Kidney tubule cell (primary cell): Measurements from ENCODE around the gene PHF10.
"Not testable (repeated sequence)": the region's sequence is repeated elsewhere in the genome, so short reads cannot be mapped to it uniquely, and the experiment has no call there.

Source experiments
- DNase-seq: peaks from one replicate; pipeline ENCODE4 v3.0.0-alpha.2; 2018; ENCODE audit warnings: low spot score

Gene PHF10

GRCh38 chr6:169723200-169723909 lies 945 bp downstream of the PHF10 start:
- DNase-seq, result peak; percentile 59

DNA sequence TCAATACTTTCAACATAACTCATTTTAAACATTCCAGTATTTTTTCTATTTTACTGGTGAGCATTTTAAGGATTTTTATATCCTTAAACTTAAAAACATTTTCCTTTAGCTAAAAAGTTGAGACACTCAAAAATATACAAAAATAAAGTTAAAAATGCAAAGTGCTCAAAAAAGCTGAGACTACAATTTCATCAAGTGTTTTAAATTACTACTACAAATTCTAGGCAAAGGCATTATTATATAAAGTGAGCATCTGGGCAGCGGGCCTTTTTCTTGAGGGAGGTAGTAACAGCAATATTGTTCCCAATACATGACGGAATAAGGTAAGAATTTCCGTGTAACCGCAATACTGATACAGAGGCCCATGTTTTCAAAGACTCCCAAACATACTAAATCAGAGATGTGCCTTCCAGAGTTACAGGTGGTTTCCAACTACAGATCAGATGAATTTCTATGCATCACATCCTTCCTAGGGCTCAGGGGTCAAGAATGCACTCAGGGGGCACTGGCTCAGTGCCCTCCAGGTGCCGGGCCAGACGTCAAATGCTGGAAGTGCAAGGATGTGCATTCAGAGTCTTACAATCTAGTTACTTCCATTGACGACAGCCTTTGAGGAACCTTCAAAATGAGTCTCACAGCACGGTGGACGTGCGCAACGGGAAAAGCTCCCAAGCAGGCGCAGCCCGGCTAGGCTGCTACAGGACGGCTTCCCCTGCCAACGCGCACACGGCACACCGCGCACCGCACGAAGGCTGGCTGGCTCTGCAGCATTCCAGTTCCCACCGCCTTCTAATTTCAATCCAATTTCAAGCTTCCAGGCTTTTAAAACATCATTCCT lies 1.7 kb downstream of the PHF10 start:
- DNase-seq, result peak; percentile 89

DNA sequence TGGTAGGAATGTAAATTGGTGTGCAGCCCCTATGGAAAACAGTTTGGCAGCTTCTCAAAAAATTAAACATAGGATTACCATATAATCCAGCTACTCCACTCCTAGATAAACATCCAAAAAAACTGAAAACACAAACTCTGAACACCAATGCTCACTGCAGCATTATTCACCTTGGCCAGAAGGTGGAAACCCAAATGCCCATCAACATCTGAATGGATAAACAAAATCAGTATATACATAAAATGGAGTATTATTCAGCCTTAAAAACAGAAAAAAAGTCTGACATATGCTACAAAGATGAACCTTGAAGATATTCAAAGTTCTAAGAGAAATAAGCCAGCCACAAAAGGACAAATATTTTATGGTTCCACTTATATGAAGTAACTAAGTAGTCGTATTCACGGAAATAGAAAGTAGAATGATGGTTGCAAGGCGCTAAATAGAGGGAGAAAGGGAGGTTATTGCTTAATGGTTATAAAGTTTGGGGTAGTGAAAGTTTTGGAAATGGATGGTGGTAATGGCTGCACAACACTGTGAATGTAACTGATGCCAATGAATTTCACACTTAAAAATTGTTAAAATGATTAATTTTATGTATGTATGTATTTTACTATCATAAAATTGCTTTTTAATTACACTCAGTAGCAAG lies 4.0 kb downstream of the PHF10 start:
- no peak for DNase-seq

GRCh38 chr6:169719117-169719516 lies 5.2 kb downstream of the PHF10 start:
- DNase-seq, result peak; percentile 24

- no peak for DNase-seq
Observed at GRCh38 chr6:169714595-169714994, 9.7 kb downstream of the PHF10 start.

- peak; percentile 20 for DNase-seq
Observed at GRCh38 chr6:169714178-169714577, 10.1 kb downstream of the PHF10 start.

- DNase-seq, result no peak
Observed at GRCh38 chr6:169710009-169710408, 14.3 kb downstream of the PHF10 start.

- DNase-seq, result no peak
Observed at GRCh38 chr6:169709293-169709692, 15.0 kb downstream of the PHF10 start.

DNA sequence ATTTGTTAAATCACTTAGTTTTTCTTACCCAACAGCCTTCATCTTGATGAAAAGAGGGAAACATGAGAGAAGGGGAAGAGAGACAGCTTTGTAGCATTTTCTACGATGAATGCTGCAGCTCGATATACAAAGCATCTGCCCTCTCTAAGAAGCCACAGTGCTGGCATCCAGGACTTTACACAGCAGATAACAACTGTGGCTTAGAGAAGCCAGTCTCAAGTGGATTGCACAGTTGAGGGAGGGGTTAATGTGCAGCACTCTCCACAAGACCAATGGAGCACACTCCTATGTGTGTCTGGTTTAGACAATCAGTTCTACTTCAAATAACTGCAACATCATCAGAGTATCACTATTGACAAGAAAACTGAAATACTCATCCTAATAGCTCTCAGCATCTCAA lies 16.5 kb downstream of the PHF10 start:
- DNase-seq, result no peak

DNA sequence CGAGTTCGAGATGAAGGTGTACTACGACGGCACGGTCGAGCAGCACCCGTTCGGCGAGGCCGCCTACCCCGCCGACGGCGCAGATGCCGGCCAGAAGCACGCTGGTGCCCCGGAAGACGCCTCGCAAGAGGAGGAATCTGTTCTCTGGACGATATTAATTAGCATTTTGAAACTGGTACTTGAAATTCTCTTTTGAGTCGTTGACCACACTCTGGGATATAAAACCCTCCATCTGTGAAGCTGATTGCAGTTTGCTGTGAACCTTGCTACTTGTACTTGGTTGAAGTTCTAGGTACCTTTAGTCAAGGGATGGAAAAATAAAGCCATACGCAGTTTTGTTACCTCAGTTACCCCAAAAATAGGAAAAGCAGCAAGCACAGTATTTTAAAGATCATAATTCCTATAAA lies 21.5 kb downstream of the PHF10 start:
- no peak for DNase-seq

GRCh38 chr6:169701954-169702839 lies 22.1 kb downstream of the PHF10 start, which contains the start of the genes C6orf120 and WDR27:
Gene C6orf120 (plus strand): TSS chr6:169702126. CDS start chr6:169702460, 334 bp downstream.
Gene WDR27 (minus strand): TSS chr6:169702029. CDS start chr6:169689005, 13,024 bp downstream.
- peak; percentile 97 for DNase-seq

DNA sequence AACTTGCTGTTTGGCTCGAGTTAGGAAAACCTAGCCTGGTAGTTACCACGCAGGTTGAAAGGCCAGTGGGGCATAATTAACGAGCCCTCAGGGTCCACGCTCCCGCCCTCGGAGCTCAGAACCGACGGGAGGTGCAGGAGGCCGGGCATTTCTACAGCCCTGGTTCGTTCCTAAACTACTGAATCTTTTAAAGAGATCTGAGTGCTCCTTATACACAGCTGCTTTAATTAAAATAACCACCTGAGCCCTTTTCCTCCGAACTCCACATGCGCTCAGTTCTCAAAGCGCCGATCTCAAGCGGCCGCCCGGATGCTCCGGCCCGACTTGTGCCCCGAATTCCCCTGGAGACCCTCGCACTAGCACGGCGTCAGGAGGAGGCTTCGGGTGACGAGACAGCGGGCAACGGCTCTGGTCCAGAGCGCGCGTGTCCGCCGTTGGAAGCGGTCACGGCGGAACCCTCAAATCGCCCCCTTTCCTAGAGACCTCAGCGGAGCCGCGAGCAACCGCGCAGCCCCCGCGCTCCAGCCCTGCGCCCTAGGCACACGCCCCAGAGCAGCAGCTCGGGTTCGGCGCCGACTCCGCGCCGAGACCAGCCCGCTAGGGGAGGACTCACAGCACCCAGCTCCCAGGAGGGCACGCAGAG lies 22.9 kb downstream of the PHF10 start:
- DNase-seq, result no peak

- DNase-seq, result peak; percentile 22
Observed at GRCh38 chr6:169700296-169700695, 24.0 kb downstream of the PHF10 start.

DNA sequence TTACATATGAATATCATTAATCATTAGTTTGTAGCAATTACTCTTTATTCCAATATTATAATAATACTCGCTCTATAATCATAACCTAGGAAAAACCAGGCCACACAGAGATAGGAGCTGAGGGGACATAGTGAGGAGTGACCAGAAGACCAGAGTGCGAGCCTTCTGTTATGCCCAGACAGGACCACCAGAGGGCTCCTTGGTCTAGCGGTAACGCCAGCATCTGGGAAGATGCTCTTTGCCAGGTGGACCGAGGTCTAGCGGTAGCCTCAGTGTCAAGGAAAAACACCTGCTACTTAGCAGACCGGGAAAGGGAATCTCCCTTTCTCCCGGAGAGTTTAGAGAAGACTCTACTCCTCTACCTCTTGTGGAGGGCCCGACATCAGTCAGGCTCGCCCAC lies 27.2 kb downstream of the PHF10 start:
- DNase-seq, result not testable (repeated sequence)

DNA sequence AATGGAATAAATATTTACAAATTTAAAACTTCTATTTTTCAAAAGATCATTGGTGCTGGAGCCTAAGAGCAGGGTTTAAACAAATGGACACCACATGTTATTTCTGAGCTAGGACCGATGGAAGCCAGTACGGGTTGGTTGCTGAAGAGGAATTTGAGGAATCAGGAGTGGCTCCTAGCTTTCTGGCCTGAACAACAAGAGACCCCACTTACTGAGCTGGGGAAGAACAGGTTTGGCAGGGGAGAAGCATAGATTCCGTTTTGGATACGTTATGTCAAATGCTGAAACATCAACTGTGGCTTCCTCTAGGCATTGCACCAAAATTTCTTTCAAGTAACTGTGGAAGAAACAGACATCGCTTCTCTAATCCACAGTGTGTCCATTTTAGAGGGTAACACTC lies 29.2 kb downstream of the PHF10 start:
- DNase-seq, result no peak

DNA sequence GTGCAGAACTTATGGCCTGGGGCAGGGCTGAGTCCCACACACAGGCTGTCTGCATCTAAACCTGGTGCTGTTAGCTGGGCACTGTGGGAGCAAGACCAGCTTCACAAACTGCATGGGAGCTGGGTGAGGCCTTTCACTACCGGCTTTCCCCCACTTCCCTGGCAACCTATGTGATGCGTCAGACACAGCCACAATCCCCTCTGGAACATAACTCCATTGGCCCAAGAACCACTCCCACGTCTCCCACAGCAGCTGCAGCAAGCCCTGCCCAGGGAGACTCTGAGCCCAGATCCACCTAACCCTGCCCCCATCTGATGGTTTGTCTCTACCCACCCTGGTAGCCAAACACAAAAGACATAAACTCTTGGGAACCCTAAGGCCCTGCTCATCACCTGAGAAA lies 31.8 kb downstream of the PHF10 start:
- no peak for DNase-seq

- no peak for DNase-seq
Observed at GRCh38 chr6:169691260-169691659, 33.0 kb downstream of the PHF10 start.

DNA sequence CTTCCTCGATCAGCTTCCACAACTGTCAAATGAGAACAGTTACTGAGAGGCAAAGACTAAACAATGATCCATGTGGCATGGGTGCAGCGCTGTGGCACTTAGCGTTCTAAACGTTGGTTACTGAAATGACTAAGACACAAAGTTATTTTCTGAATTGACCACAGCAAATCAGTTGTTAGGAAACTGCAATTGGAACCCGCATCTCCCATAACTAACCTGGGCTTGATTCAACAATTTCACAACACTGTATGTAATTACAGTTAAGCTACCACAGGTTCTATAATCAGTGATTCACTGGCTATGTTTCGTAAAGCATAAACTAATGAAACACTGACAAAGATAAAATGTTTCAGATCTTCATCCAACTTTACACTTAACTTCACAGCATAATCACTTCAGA lies 35.0 kb downstream of the PHF10 start:
- peak; percentile 40 for DNase-seq

- no peak for DNase-seq
Observed at GRCh38 chr6:169685860-169686259, 38.4 kb downstream of the PHF10 start.

- DNase-seq, result no peak
Observed at GRCh38 chr6:169684056-169684455, 40.2 kb downstream of the PHF10 start.

DNA sequence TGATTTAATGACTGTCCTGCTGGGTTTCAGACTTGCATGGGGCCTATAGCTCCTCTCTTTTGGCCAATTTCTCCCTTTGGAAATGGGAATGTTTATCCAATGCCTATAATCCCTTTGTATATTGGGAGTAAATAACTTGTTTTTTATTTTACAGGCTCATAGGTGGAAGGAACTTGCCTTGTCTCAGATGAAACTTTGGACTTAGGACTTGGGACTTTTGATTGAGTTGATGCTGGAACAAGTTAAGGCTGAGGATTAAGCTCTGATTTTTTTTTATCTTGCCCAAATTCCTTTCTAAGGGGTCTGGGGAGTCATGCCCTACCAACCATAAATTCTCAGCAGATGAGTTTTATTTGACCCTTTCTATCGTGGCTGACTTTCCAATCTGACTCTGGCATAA lies 46.0 kb downstream of the PHF10 start:
- no peak for DNase-seq
